ENCODE data around the gene NAA16.
"Not testable (repeated sequence)": the region's sequence is repeated elsewhere in the genome, so short reads cannot be mapped to it uniquely, and the experiment has no call there.

NAA16 gene

DNA sequence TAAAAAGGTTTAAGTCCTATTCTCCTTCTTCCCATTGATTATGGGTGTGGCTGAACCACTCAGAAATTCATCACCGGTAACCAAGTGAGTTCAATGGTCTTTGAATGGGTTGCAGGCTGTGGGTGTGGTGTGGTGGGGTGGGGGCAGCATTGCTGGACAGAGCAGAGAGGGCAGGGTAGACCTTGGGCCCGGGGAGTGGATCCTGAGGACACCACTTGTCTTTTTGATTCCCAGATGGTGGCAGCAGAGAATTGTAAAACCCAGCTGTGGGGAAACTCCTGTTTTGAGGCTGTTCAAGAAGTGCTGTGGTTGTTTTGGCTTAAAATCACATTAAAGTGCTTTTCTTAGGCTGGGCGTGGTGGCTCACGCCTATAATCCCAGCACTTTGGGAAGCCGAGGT is 100.5 kb downstream of the NAA16 start:
- DNase-seq: peak; percentile 49

DNA sequence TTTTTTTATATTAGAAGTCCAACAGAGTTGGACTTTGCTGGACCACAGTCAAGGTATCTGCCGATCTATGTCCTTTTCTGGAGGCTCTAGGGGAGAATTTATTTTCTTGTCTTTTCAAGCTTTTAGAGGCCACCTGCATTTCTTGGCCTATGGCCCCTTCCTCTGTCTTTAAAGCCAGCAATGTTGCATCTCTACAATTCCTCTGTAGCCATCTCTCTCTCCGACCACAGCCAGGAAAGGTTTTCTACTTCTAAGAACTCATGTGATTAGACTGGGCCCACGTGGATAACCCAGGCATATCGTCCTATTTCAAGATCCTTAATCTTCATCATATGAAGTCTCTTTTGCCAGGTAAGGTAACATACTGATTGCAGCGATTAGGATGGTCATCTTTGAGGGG is 102.8 kb downstream of the NAA16 start:
- no peak for DNase-seq

DNA sequence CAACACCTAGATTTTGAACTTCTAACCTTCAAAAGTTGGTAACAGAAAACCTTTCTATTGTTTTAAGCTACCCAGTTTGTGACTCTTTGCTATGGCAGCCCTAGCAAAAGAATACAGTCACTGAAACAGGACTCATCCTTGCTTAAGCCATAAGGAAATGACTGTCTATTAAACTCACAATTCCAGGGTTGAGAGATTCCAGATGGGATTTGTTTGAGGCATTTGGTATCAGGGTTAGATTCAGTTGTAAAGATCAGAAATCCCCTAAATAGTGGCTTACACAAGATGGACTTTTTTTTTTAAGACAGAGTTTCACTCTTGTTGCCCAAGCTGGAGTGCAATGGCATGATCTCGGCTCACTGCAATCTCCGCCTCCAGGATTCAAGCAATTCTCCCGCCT is 105.2 kb downstream of the NAA16 start:
- no peak for DNase-seq

DNA sequence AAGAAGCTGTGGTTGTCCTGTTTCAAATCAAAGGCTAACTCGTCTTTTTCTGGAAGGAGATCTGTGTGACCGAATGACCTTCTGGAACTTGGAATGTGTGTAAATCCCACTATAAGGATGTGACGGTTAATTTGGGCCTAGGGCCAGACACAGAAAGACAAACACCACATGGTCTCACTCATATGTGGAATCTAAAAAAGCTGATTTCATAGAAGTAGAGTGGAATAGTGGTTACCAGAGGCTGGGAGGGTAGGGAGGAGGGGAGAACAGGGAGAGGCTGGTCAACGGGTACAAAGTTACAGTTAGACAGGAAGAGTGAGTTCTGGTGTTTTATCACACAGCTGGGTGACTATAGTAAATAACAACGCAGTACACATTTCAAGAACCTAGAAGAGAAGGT is 107.0 kb downstream of the NAA16 start:
- DNase-seq: no peak

DNA sequence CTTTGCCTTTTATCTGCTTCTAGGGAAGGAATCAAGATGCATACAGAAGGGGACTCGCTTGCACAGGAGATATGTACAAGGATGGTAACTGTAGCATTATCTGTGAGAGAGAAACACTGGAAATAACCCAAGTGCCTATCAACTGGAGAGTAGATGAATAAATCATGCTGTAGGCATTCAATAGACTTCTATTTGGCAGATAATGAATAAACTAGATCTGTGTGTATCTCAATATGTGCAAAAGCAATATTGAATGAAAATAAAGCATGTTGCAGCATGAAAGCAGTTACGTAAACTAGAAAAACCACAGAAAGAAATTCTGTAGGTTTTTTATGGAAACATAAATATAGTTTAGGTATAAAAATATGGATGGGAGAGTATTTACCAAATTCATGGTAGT is 107.7 kb downstream of the NAA16 start:
- no peak for DNase-seq

DNA sequence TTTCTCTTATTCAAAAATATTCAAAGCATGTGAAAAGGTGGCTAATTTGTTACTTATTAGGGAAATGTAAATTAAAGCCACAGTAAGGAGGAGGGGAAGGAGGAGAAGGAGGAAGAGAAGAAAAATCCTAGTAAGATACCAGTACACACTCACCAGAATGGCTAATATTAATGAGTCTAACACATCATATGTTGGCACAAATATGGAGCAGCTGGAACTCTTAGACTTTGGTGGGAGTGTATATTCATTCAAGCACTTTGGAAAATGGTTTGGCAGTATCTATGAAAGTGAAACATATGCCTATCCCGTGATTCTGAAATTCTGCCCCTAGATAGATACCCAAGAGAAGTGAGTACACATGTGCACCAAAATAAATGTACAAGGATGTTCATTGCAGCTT is 108.1 kb downstream of the NAA16 start:
- DNase-seq: no peak

DNA sequence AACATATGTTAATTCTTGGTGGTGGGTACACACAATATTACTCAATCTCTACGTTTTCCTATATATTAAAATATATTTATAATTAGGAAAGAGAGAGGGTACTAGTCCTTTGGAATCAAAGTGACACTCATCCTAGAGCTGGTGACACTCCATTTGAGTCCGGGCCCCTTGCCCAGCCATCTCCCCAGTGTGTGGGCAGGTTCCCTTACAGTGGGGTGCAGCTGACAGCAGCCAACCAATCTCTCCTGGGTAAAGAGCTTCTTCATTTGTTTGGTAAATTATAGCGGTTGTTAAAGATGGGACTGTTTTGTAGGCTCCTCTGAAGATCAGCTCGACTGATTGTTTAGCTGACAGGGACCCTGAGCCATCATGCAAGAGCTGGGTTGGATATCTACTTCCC is 109.1 kb downstream of the NAA16 start:
- DNase-seq: no peak

DNA sequence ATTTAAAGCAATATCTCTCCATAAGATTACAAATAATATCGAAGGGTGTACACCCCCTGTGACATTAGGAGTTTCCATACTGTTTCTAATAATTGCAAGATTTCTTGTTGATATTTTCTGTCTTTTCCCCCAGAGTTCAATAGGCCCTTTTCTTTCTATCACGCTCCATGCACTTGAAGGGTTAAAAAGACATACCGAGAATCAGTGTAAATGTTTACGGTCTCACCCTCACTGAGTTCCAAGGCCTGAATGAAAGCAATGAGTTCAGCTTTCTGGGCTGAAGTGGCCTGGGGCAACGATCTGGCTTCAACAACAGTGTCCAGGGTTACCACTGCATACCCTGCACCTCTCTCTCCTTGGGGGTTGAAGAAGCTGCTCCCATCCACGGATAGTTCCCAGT is 110.3 kb downstream of the NAA16 start:
- DNase-seq: not testable (repeated sequence)

DNA sequence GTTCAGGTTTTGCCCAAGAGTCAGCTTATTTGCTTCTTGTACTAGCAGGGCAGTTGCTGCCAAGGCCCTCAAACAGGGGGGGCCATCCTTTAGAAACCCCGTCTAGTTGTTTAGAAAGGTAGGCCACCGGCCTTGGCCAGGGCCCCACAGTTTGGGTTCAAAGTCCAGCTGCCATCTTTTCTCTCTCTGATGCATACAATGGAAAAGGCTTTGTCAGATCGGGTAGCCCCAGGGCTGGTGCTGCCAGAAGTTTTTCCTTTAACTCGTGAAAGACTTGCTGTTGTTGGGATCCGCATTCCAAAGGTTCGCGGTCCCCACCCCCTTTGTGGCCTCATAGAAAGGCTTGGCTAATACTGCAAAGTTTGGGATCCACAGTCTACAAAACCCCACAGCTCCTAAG is 110.9 kb downstream of the NAA16 start:
- not testable (repeated sequence) for DNase-seq

DNA sequence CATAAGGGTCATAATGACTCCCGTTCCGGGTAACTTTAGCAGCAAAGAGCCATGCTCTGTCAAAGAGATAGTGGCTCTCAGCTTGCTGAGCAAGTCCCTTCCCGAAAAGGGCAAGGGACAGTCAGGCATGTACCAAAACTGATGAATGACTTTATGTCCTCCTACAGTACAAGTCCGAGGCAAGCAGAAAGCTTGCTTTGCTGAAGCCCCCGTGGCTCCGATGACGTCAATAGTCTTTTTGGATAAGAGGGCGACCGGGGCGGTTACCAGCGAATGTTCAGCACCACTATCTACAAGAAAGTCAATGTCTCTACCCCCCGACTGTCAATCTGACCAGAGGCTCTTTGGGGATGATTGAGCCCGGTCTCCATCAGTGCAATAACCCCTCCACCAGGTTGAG is 112.2 kb downstream of the NAA16 start:
- DNase-seq: not testable (repeated sequence)

DNA sequence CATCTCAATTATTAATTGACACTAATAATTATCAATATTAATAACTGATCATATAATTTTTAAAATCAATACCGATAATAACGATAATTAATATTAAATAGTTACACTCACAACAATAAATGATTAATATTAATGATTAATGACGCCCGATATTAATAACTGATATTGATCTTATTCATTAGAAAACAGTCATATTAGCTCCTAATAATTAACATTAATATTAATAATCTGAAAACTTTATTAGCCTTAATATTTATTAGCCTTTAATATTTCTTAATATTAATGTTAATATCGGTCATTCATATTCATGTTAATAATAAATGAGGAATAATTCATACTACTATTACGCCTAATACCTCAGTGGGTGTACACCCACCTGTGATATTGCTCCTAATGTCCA is 113.6 kb downstream of the NAA16 start:
- not testable (repeated sequence) for DNase-seq

DNA sequence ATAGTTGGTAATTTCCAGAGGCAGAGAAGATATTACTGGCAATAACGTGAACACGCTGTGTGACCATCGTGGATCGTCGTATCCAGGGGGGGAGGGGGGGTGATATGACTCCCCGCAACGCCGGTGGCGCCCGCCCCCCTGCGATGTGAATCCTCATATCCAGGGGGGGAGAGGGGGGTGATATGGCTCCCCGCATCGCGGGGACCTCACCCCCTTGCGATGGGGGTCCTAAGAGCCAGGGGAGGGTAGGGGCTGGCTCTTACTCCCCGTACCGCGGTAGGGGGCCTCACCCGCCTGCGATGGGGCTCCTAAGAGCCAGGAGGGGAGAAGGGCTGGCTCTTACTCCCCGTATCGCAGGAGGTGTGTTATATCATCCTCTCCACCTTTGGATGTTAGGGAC is 115.0 kb downstream of the NAA16 start:
- DNase-seq: no peak

Data from hematopoietic multipotent progenitor cell treated with erythropoietin and hydrocortisone succinate and interleukin-3 and kit ligand, for 6 days (in vitro differentiated cells).